Right atrium auricular region (tissue), 2 donors: Measurements from ENCODE around the gene FAM50B. TPM values are rescaled to one million over a fixed set of nuclear protein-coding genes. Genes with fewer than 3 reads are reported as not detected.

Experiments used
- DNase-seq: peaks from one replicate; pipeline ENCODE4 v3.0.0-alpha.2; 2019; ENCODE audit warnings: low spot score
- H3K27ac ChIP-seq, 2 donors: fragments of 200-600 bp; sonication (generic); 1 replicate in 1 of 2; 2 replicates in 1 of 2; pipeline ENCODE4 v1.5.1; 2016 to 2019
- H3K27me3 ChIP-seq, 2 donors: fragments of 200-600 bp; sonication (generic); one replicate each; pipeline versions ENCODE4 v1.5.1 to v1.6.0; 2017 to 2019
- H3K36me3 ChIP-seq: fragments of 200-600 bp; sonication (generic); one replicate; pipeline ENCODE4 v1.5.1; 2016
- H3K4me1 ChIP-seq, 2 donors: fragments of 200-600 bp; sonication (generic); one replicate each; pipeline versions ENCODE4 v1.5.1 to v1.6.0; 2017 to 2019
- H3K4me3 ChIP-seq, 2 donors: fragments of 200-600 bp; sonication (generic); 1 replicate in 1 of 2; 2 replicates in 1 of 2; pipeline ENCODE4 v1.5.1; 2017 to 2019; ENCODE audit warnings: mild to moderate bottlenecking in 1 of 2, moderate library complexity in 1 of 2
- H3K9me3 ChIP-seq, 2 donors: fragments of 200-600 bp; sonication (generic); one replicate each; pipeline ENCODE4 v1.5.1; 2019
- CTCF ChIP-seq, 2 donors: fragments of 200-600 bp; sonication (generic); IDR thresholded peaks; one replicate each; pipeline ENCODE4 v1.5.1; 2019; ENCODE audit warnings: antibody characterized with exemption in 2 of 2
- total RNA-seq, 2 donors: library from RNA; depleted of rRNA; stranded (reverse); fragments of >200 nt; gene quantifications; one replicate each; pipeline ENCODE4 v1.1.0, GENCODE V29; 2016

Gene FAM50B
- total RNA-seq, 2 donors from 2014 or later: 10.0 to 19.6 TPM

GRCh38 chr6:3847521-3847920 lies 1.7 kb upstream of the FAM50B start:
- no peak for DNase-seq
- Histone ChIP-seq H3K27me3 (no peaks in the 10 kb centered on the region), H3K9me3 (no peaks in the 10 kb centered on the region), H3K27ac (no peak overlapping the region), H3K36me3 (no peaks in the 10 kb centered on the region), H3K4me1 (peaks cover 0 to 12% of the 10 kb centered on the region in 2 donors), H3K4me3 (no peak overlapping the region)
- no peak for TF ChIP-seq CTCF (IDR thresholded peaks at IDR 0.05)

- peak overlapping the region; percentile 39 to 58 for H3K4me3 ChIP-seq
- no peak for DNase-seq
- TF ChIP-seq CTCF (IDR thresholded peaks at IDR 0.05): no peak
- H3K27me3 ChIP-seq: no peaks in the 10 kb centered on the region
- H3K9me3 ChIP-seq: no peaks in the 10 kb centered on the region
- H3K36me3 ChIP-seq: no peaks in the 10 kb centered on the region
- peak overlapping the region; percentile 39 to 65 for H3K27ac ChIP-seq
- H3K4me1 ChIP-seq: peaks cover 0 to 12% of the 10 kb centered on the region in 2 donors
Observed at GRCh38 chr6:3848380-3848779, 793 bp upstream of the FAM50B start.

GRCh38 chr6:3849681-3850450 lies 693 bp downstream of the FAM50B start:
- Histone ChIP-seq H3K9me3 (no peaks in the 10 kb centered on the region), H3K4me1 (peaks cover 0 to 12% of the 10 kb centered on the region in 2 donors), H3K4me3 (peak overlapping the region; percentile 39 to 58), H3K27ac (peak overlapping the region; percentile 68 to 70), H3K27me3 (no peaks in the 10 kb centered on the region), H3K36me3 (no peaks in the 10 kb centered on the region)
- DNase-seq: no peak
- no peak for TF ChIP-seq CTCF (IDR thresholded peaks at IDR 0.05)

GRCh38 chr6:3850451-3851203 lies 1.5 kb downstream of the FAM50B start:
- Histone ChIP-seq H3K36me3 (no peaks in the 10 kb centered on the region), H3K27ac (peak overlapping the region in 1 of 2 donors; percentile 70), H3K27me3 (no peaks in the 10 kb centered on the region), H3K4me3 (peak overlapping the region in 1 of 2 donors; percentile 58), H3K4me1 (peaks cover 0 to 12% of the 10 kb centered on the region in 2 donors), H3K9me3 (no peaks in the 10 kb centered on the region)
- TF ChIP-seq CTCF (IDR thresholded peaks at IDR 0.05): no peak
- no peak for DNase-seq

GRCh38 chr6:3851839-3852238 lies 2.7 kb downstream of the FAM50B start:
- no peak for DNase-seq
- Histone ChIP-seq H3K9me3 (no peaks in the 10 kb centered on the region), H3K36me3 (no peaks in the 10 kb centered on the region), H3K27me3 (no peaks in the 10 kb centered on the region), H3K27ac (no peak overlapping the region), H3K4me3 (no peak overlapping the region), H3K4me1 (peaks cover 0 to 12% of the 10 kb centered on the region in 2 donors)
- no peak for TF ChIP-seq CTCF (IDR thresholded peaks at IDR 0.05)
